Jurkat, Clone E6-1 (cell line): Measurements from ENCODE around the gene GNB5.
"Not testable (repeated sequence)": the region's sequence is repeated elsewhere in the genome, so short reads cannot be mapped to it uniquely, and the experiment has no call there.

ENCODE experiments used
- DNase-seq: peaks from one replicate; pipeline ENCODE4 v3.0.0-alpha.2; 2011; ENCODE audit warnings: low read depth, low spot score
- H3K4me3 ChIP-seq: 2 replicates; pipeline ENCODE4 v1.5.1; 2011; ENCODE audit warnings: mild to moderate bottlenecking, low read length, control low read depth, moderate library complexity

The GNB5 gene

GRCh38 chr15:52103217-52104207, 87.7 kb downstream of the GNB5 start:
- H3K4me3 ChIP-seq, result no peak overlapping the region
- DNase-seq, result no peak

DNA sequence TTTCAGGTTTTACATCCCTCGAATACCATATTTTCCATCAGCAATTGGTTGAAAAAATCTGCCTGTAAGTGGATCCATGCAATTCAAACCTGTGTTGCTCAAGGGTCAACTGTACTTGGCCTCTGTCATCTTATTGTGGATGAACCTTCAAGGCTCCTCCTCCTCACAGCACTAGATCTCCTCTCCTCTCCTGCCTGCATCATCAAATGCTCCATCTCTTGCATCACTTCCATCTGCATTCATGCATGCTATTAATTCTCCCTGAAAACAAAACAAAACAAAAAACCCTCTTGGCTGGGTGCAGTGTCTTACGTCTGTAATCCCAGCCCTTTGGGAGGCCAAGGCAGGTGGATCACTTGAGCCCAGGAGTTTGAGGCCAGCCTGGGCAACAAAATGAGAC, 88.7 kb downstream of the GNB5 start:
- no peak for DNase-seq
- H3K4me3 ChIP-seq, result no peak overlapping the region

DNA sequence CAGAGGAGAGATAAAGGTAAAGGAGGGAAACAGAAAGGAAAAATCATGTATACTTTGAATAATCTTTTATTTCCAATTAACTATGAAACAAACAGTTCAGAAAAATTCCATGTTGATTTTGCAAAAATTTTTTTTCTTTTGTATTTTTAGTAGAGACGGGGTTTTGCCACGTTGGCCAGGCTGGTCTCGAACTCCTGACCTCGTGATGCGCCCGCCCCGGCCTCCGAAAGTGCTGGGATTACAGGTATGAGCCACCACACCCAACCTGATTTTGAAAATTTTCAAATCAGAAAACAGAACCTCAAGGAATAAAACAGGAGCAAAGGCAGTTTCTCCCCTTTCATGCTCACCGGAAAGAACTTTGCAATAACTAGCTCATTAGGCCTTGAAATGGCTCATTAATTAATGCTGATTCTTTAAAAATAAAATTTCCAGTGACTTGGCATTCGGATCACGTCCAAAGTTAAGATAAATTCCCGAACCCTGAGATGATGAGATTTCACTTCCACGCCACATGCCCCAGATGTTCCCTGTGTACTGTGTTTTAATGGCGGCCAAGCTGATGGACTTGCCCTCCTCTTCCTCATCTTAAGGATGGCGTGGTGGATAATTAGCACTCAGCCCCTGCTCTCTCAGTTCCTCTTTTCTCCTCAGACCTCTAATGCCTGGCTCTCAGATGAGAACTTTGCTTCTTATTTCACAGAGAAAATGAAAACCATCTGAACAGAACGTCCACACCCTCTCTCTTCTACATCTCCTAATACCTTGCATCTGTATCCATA, 89.5 kb downstream of the GNB5 start:
- no peak overlapping the region for H3K4me3 ChIP-seq
- no peak for DNase-seq

DNA sequence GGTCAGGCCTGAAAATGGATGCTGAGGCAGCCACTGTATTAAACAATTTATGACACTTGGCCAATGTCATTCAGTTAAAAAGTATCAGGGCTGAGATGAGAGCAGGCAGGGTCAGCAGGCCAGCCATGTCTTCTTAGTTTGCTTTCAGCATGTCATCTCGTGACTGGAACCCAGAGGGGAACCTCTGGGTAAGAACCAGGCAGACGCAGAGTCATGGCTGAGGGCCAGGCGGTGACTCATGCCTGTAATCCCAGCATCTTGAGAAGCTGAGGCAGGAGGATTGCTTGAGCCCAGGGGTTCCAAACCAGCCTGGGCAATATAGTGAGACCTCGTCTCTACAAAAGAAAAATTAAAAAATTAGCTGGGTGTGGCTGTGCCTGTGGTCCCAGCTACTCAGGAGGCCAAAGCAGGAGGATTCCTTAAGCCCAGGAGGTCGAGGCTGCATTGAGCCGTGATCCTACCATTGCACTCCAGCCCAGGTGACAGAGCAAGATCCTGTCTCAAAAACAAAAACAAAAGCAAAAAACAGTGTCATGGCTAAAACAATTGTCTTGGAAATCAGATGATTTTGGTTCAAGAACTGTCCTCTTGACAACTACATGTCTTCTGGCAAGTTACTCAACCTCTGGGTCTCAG, 90.3 kb downstream of the GNB5 start:
- no peak for DNase-seq
- no peak overlapping the region for H3K4me3 ChIP-seq

GRCh38 chr15:52099651-52100272, 91.4 kb downstream of the GNB5 start:
- no peak overlapping the region for H3K4me3 ChIP-seq
- DNase-seq, result no peak

DNA sequence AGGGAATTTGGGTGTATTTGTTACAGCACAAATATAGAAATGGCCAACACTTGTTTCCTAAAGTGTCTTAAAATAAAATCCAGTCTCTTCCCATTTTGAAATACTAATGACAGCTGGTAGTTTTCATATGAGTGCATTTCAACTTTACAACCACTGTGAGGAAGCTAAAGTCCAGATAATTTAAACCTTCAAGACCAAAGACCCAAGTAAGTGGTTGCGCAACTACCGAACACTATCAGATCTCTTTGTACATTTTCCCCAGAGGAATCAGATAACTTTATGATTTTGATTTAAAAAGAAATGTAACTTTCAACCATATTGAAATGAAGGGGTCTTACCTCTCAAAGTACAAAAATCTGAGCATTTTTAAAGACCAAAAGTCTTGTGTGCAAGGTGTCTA, 92.9 kb downstream of the GNB5 start:
- no peak overlapping the region for H3K4me3 ChIP-seq
- no peak for DNase-seq

GRCh38 chr15:52097180-52097579, 94.0 kb downstream of the GNB5 start:
- H3K4me3 ChIP-seq, result no peak overlapping the region
- no peak for DNase-seq

- not testable (repeated sequence) for DNase-seq, H3K4me3 ChIP-seq
Observed at GRCh38 chr15:52096536-52096935, 94.7 kb downstream of the GNB5 start.

- H3K4me3 ChIP-seq, result no peak overlapping the region
- DNase-seq, result no peak
Observed at GRCh38 chr15:52095597-52096262, 95.5 kb downstream of the GNB5 start.

GRCh38 chr15:52094811-52095584, 96.2 kb downstream of the GNB5 start:
- DNase-seq, result no peak
- no peak overlapping the region for H3K4me3 ChIP-seq

DNA sequence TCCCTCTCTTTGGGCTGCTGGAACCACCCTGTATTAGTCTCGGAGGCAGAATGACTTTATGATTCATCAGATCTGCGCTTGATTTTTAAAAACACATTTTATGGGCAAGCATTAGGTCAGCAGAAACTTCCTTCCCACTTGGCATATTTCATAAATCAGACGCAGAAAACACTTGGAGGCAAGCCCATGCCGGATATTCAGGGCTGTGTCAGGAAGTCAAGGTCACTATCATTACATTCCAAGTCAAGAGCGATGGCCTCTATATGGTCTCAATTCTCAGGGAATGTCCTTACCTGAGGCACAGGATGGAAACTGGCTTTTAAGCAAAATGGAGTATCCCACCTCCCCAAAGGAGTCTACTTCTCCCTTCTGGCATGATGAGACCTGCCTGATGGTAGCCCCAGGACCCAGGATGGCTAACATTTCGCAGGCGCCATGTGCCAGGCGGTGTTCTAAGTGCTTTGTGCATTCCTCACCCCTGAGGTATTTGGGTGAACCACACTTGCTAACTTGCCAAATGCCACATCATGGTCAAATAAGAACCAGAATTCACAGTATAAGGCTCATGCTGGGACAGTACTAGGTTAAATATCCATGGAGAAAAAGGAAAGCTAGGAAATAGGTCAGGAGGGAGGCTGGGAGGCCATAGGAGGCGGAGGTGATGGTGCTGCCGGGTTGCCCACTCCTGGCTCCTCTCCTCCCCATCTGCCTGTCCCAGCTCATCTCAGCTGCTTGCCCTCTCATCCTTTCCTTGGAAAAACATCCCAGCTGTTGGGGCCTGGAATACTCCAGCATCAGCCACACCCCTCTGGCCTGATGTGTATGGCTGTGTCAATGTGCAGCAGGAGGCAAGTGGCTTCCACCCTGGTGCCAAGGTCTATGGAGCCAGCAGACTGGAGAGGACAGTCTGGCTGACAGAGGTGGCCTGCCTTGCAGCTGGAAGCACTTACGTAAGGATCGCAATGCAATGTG, 97.4 kb downstream of the GNB5 start:
- H3K4me3 ChIP-seq, result no peak overlapping the region
- DNase-seq, result no peak

GRCh38 chr15:52093167-52093538, 98.0 kb downstream of the GNB5 start:
- no peak overlapping the region for H3K4me3 ChIP-seq
- no peak for DNase-seq

DNA sequence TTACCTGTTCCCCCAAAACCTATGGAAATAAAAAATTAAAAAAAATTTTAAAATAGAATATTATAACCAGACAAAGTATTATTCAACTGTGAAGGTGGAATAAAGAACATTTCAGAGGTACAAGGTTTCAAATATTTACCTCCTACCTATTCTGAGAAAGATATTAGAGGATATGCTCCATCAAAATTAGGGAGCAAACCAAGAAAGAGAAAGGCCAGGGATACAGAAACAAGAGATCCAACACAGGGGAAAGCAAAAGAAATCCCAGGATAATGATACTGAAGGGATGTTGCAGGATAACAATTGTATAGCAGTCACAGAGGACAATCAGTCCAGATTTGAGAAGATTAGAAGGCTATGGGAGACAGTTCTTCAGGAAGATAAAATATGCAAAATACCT, 101.0 kb downstream of the GNB5 start:
- no peak for DNase-seq
- H3K4me3 ChIP-seq, result no peak overlapping the region

GRCh38 chr15:52086011-52086786, 105.0 kb downstream of the GNB5 start:
- H3K4me3 ChIP-seq, result no peak overlapping the region

DNA sequence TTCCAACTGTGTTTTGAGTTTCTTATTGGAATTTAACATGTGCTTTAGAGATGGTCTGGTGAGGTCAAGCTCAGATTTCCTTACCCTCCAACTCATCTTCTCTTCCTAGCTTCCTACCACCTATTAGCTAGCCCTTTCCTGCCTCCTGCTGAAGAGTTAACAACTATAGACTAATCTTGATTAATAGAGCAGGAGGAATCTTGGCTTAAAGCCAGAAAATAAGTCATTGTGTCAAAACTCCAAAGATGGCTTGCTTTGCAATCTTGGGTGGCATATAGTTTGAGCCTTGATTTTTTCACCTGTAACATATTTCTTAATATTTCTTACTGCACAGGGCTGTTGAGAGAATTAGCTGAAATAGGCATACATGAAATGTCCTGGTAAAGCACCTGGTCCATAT, 105.9 kb downstream of the GNB5 start:
- H3K4me3 ChIP-seq, result no peak overlapping the region
- DNase-seq, result no peak

More at GRCh38 chr15:52086011-52086786, 105.0 kb downstream of the GNB5 start:
- no peak for DNase-seq

DNA sequence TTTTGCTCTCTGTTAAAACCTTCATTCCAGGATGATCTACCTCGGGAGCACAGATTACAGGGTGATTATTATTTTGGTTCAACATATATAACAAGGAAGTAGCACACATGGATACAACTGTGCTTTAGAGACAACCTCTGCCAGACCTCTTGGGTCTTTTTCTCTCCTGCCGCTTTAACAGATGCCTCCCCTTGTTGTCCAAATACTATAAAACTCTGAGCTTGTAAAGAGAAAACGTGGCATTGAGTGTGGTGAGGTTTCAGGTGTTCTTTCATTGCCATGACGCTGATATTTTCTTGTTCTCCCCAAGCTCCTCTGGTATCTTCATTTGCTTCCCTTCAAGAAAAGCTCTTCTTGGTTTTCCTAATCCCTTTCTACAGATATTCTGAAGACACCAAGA, 107.6 kb downstream of the GNB5 start:
- H3K4me3 ChIP-seq, result no peak overlapping the region
- no peak for DNase-seq
